Measurements from ENCODE around the gene TAF8. TPM values are rescaled to one million over a fixed set of nuclear protein-coding genes. Genes with fewer than 3 reads are reported as not detected.

TAF8 gene
- total RNA-seq, 1 donor: 16.3 TPM

GRCh38 chr6:42101186-42101657 lies 50.9 kb downstream of the TAF8 start:
- Histone ChIP-seq H3K27ac (ENCODE audit: low read depth, low read length) (peak overlapping the region; percentile 63), H4K20me1 (ENCODE audit: insufficient read depth, low read length) (no peaks in the 10 kb centered on the region), H2AFZ (ENCODE audit: low read length) (peak overlapping the region; percentile 38), H3K4me1 (ENCODE audit: insufficient read depth, low read length) (peaks cover 28% of the 10 kb centered on the region), H3K4me3 (ENCODE audit: insufficient read depth, low read length) (no peak overlapping the region), H3K27me3 (ENCODE audit: insufficient read depth, low read length) (no peaks in the 10 kb centered on the region), H3K36me3 (ENCODE audit: insufficient read depth, low read length) (no peaks in the 10 kb centered on the region), H3K9me3 (ENCODE audit: low read depth, low read length) (no peaks in the 10 kb centered on the region), H3K4me2 (ENCODE audit: insufficient read depth, low read length) (no peak overlapping the region), H3K79me2 (ENCODE audit: insufficient read depth, low read length) (no peaks in the 10 kb centered on the region)
- no peak for TF ChIP-seq CTCF (IDR thresholded peaks at IDR 0.05; ENCODE audit: extremely low read depth, low read depth, low read length)
- DNase-seq (ENCODE audit: insufficient read length, low spot score, missing footprints): peak; percentile 93

- Histone ChIP-seq H3K4me2 (ENCODE audit: insufficient read depth, low read length) (no peak overlapping the region), H3K4me1 (ENCODE audit: insufficient read depth, low read length) (peaks cover 28% of the 10 kb centered on the region), H3K9me3 (ENCODE audit: low read depth, low read length) (no peaks in the 10 kb centered on the region), H4K20me1 (ENCODE audit: insufficient read depth, low read length) (no peaks in the 10 kb centered on the region), H2AFZ (ENCODE audit: low read length) (no peak overlapping the region), H3K27me3 (ENCODE audit: insufficient read depth, low read length) (no peaks in the 10 kb centered on the region), H3K79me2 (ENCODE audit: insufficient read depth, low read length) (no peaks in the 10 kb centered on the region), H3K27ac (ENCODE audit: low read depth, low read length) (no peak overlapping the region), H3K36me3 (ENCODE audit: insufficient read depth, low read length) (no peaks in the 10 kb centered on the region), H3K4me3 (ENCODE audit: insufficient read depth, low read length) (no peak overlapping the region)
- TF ChIP-seq CTCF (IDR thresholded peaks at IDR 0.05; ENCODE audit: extremely low read depth, low read depth, low read length): no peak
- DNase-seq (ENCODE audit: insufficient read length, low spot score, missing footprints): peak; percentile 68
Measured at GRCh38 chr6:42103216-42103615, 52.9 kb downstream of the TAF8 start.

- H3K4me3 ChIP-seq (ENCODE audit: insufficient read depth, low read length): no peak overlapping the region
- peak overlapping the region; percentile 74 for H2AFZ ChIP-seq (ENCODE audit: low read length)
- H3K36me3 ChIP-seq (ENCODE audit: insufficient read depth, low read length): no peaks in the 10 kb centered on the region
- no peak overlapping the region for H3K27ac ChIP-seq (ENCODE audit: low read depth, low read length)
- no peaks in the 10 kb centered on the region for H4K20me1 ChIP-seq (ENCODE audit: insufficient read depth, low read length)
- peaks cover 28% of the 10 kb centered on the region for H3K4me1 ChIP-seq (ENCODE audit: insufficient read depth, low read length)
- no peaks in the 10 kb centered on the region for H3K27me3 ChIP-seq (ENCODE audit: insufficient read depth, low read length)
- no peaks in the 10 kb centered on the region for H3K9me3 ChIP-seq (ENCODE audit: low read depth, low read length)
- no peak for DNase-seq (ENCODE audit: insufficient read length, low spot score, missing footprints)
- no peaks in the 10 kb centered on the region for H3K79me2 ChIP-seq (ENCODE audit: insufficient read depth, low read length)
- TF ChIP-seq CTCF (IDR thresholded peaks at IDR 0.05; ENCODE audit: extremely low read depth, low read depth, low read length): no peak
- peak overlapping the region; percentile 76 for H3K4me2 ChIP-seq (ENCODE audit: insufficient read depth, low read length)
Measured at GRCh38 chr6:42103753-42104094, 53.4 kb downstream of the TAF8 start.

GRCh38 chr6:42104095-42104803 lies 53.9 kb downstream of the TAF8 start:
- no peaks in the 10 kb centered on the region for H3K27me3 ChIP-seq (ENCODE audit: insufficient read depth, low read length)
- peak; percentile 97 for DNase-seq (ENCODE audit: insufficient read length, low spot score, missing footprints)
- no peaks in the 10 kb centered on the region for H4K20me1 ChIP-seq (ENCODE audit: insufficient read depth, low read length)
- H3K27ac ChIP-seq (ENCODE audit: low read depth, low read length): no peak overlapping the region
- H3K79me2 ChIP-seq (ENCODE audit: insufficient read depth, low read length): no peaks in the 10 kb centered on the region
- H3K4me1 ChIP-seq (ENCODE audit: insufficient read depth, low read length): peaks cover 26% of the 10 kb centered on the region
- H3K4me3 ChIP-seq (ENCODE audit: insufficient read depth, low read length): peak overlapping the region; percentile 66
- peak overlapping the region; percentile 74 for H2AFZ ChIP-seq (ENCODE audit: low read length)
- H3K4me2 ChIP-seq (ENCODE audit: insufficient read depth, low read length): peak overlapping the region; percentile 76
- no peaks in the 10 kb centered on the region for H3K9me3 ChIP-seq (ENCODE audit: low read depth, low read length)
- peak; percentile 76 for TF ChIP-seq CTCF (IDR thresholded peaks at IDR 0.05; ENCODE audit: extremely low read depth, low read depth, low read length)
- no peaks in the 10 kb centered on the region for H3K36me3 ChIP-seq (ENCODE audit: insufficient read depth, low read length)
